GOT3 (cell line): ENCODE results near the gene EPRS1.
"Not testable (repeated sequence)": the region's sequence is repeated elsewhere in the genome, so short reads cannot be mapped to it uniquely, and the experiment has no call there.

ENCODE experiments used
- DNase-seq: peaks from one replicate; lab custom pipeline; 2025; ENCODE audit warnings: mixed read lengths; lab: John Stamatoyannopoulos, UW

The EPRS1 gene

GRCh38 chr1:220038640-220039039 is 7.7 kb downstream of the EPRS1 start:
- no peak for DNase-seq

- DNase-seq: not testable (repeated sequence)
Observed at GRCh38 chr1:220037810-220038209, 8.5 kb downstream of the EPRS1 start.

- DNase-seq: no peak
Observed at GRCh38 chr1:220032911-220033310, 13.4 kb downstream of the EPRS1 start.

GRCh38 chr1:220031287-220031686 is 15.0 kb downstream of the EPRS1 start:
- DNase-seq: no peak

- DNase-seq: no peak
Observed at GRCh38 chr1:220028346-220028895, 17.9 kb downstream of the EPRS1 start.

- DNase-seq: no peak
Observed at GRCh38 chr1:220019071-220019470, 27.2 kb downstream of the EPRS1 start.

GRCh38 chr1:220013497-220013896 is 32.8 kb downstream of the EPRS1 start:
- no peak for DNase-seq

GRCh38 chr1:220012259-220012658 is 34.0 kb downstream of the EPRS1 start:
- DNase-seq: no peak

GRCh38 chr1:220011620-220012019 is 34.7 kb downstream of the EPRS1 start:
- DNase-seq: no peak

- DNase-seq: no peak
Observed at GRCh38 chr1:220007438-220007837, 38.9 kb downstream of the EPRS1 start.

GRCh38 chr1:220005489-220005888 is 40.8 kb downstream of the EPRS1 start:
- DNase-seq: no peak

- DNase-seq: no peak
Observed at GRCh38 chr1:220003610-220004299, 42.5 kb downstream of the EPRS1 start.

GRCh38 chr1:220003015-220003414 is 43.3 kb downstream of the EPRS1 start:
- no peak for DNase-seq

GRCh38 chr1:220001095-220001501 is 45.2 kb downstream of the EPRS1 start:
- no peak for DNase-seq

GRCh38 chr1:219999821-220000220 is 46.5 kb downstream of the EPRS1 start:
- no peak for DNase-seq
